Activated T-cell treated with anti-CD3 and anti-CD28 coated beads for 48 hours (primary cell): ENCODE results near the gene SIRPB1.
"Not testable (repeated sequence)": the region's sequence is repeated elsewhere in the genome, so short reads cannot be mapped to it uniquely, and the experiment has no call there.

Source experiments
- DNase-seq: peaks from one replicate; pipeline ENCODE4 v3.0.0-alpha.2; 2020; ENCODE audit warnings: low read depth

Gene SIRPB1

GRCh38 chr20:1636621-1637020, 16.8 kb upstream of the SIRPB1 start:
- DNase-seq, result no peak

- no peak for DNase-seq
Measured at GRCh38 chr20:1635291-1635979, 15.6 kb upstream of the SIRPB1 start.

- DNase-seq, result no peak
Measured at GRCh38 chr20:1633535-1633934, 13.7 kb upstream of the SIRPB1 start.

- no peak for DNase-seq
Measured at GRCh38 chr20:1632178-1632577, 12.4 kb upstream of the SIRPB1 start.

- DNase-seq, result no peak
Measured at GRCh38 chr20:1631309-1632151, 11.7 kb upstream of the SIRPB1 start.

- DNase-seq, result no peak
Measured at GRCh38 chr20:1630186-1630585, 10.4 kb upstream of the SIRPB1 start.

GRCh38 chr20:1629321-1629720, 9.5 kb upstream of the SIRPB1 start:
- DNase-seq, result no peak

- DNase-seq, result no peak
Measured at GRCh38 chr20:1628621-1629020, 8.8 kb upstream of the SIRPB1 start.

GRCh38 chr20:1627200-1627550, 7.4 kb upstream of the SIRPB1 start:
- DNase-seq, result no peak

GRCh38 chr20:1626528-1627199, 6.9 kb upstream of the SIRPB1 start:
- no peak for DNase-seq

GRCh38 chr20:1625083-1625690, 5.4 kb upstream of the SIRPB1 start:
- no peak for DNase-seq

GRCh38 chr20:1623501-1624205, 3.8 kb upstream of the SIRPB1 start:
- DNase-seq, result no peak

GRCh38 chr20:1622450-1622849, 2.6 kb upstream of the SIRPB1 start:
- no peak for DNase-seq

GRCh38 chr20:1621316-1621715, 1.5 kb upstream of the SIRPB1 start:
- no peak for DNase-seq

- no peak for DNase-seq
Measured at GRCh38 chr20:1618954-1619540, 762 bp downstream of the SIRPB1 start.

GRCh38 chr20:1618479-1618878, 1.3 kb downstream of the SIRPB1 start:
- no peak for DNase-seq

- DNase-seq, result no peak
Measured at GRCh38 chr20:1616858-1617434, 2.9 kb downstream of the SIRPB1 start.

- DNase-seq, result not testable (repeated sequence)
Measured at GRCh38 chr20:1610404-1610803, 9.4 kb downstream of the SIRPB1 start.

GRCh38 chr20:1608678-1609347, 11.0 kb downstream of the SIRPB1 start:
- DNase-seq, result not testable (repeated sequence)

- DNase-seq, result no peak
Measured at GRCh38 chr20:1600736-1601135, 19.1 kb downstream of the SIRPB1 start.

GRCh38 chr20:1595333-1595732, 24.5 kb downstream of the SIRPB1 start:
- no peak for DNase-seq
